ENCODE results near the gene NR2F6.

The NR2F6 gene

GRCh38 chr19:17286752-17287151 lies 41.0 kb upstream of the NR2F6 start (continued):
- no peak for TF ChIP-seq CREB5 (CRISPR knock-in tag; IDR thresholded peaks at IDR 0.05; ENCODE audit: low read depth)
- TF ChIP-seq PPARA (CRISPR knock-in tag; IDR thresholded peaks at IDR 0.05; ENCODE audit: borderline replicate concordance), result no peak
- TF ChIP-seq ZNF70 (CRISPR knock-in tag; IDR thresholded peaks at IDR 0.05), result no peak
- no peak for TF ChIP-seq TOX (CRISPR knock-in tag; IDR thresholded peaks at IDR 0.05; ENCODE audit: borderline replicate concordance)
- no peak for TF ChIP-seq GLIS3 (CRISPR knock-in tag; IDR thresholded peaks at IDR 0.05)
- no peak for TF ChIP-seq TSHZ2 (CRISPR knock-in tag; IDR thresholded peaks at IDR 0.05)
- TF ChIP-seq ZFP3 (CRISPR knock-in tag; IDR thresholded peaks at IDR 0.05), result no peak

- no peak for ATAC-seq
Measured at GRCh38 chr19:17286263-17286662, 40.5 kb upstream of the NR2F6 start.

More at GRCh38 chr19:17286263-17286662, 40.5 kb upstream of the NR2F6 start:
- TF ChIP-seq POU6F1 (CRISPR knock-in tag; IDR thresholded peaks at IDR 0.05; ENCODE audit: borderline replicate concordance, low read depth), result no peak
- TF ChIP-seq SNAI2 (CRISPR knock-in tag; IDR thresholded peaks at IDR 0.05), result no peak
- TF ChIP-seq TOX (CRISPR knock-in tag; IDR thresholded peaks at IDR 0.05; ENCODE audit: borderline replicate concordance), result no peak
- no peak for TF ChIP-seq CSRNP3 (CRISPR knock-in tag; IDR thresholded peaks at IDR 0.05)
- TF ChIP-seq ISL1 (CRISPR knock-in tag; IDR thresholded peaks at IDR 0.05), result no peak
- no peak for TF ChIP-seq ESRRG (CRISPR knock-in tag; IDR thresholded peaks at IDR 0.05)
- no peak for TF ChIP-seq OSR1 (CRISPR knock-in tag; IDR thresholded peaks at IDR 0.05)
- TF ChIP-seq GLIS3 (CRISPR knock-in tag; IDR thresholded peaks at IDR 0.05), result no peak
- TF ChIP-seq PATZ1 (CRISPR knock-in tag; IDR thresholded peaks at IDR 0.05; ENCODE audit: borderline replicate concordance), result no peak
- TF ChIP-seq TCF4 (CRISPR knock-in tag; IDR thresholded peaks at IDR 0.05; ENCODE audit: borderline replicate concordance), result no peak
- TF ChIP-seq RARB (CRISPR knock-in tag; IDR thresholded peaks at IDR 0.05), result no peak
- no peak for TF ChIP-seq ZFP30 (CRISPR knock-in tag; IDR thresholded peaks at IDR 0.05)
- TF ChIP-seq CSDC2 (CRISPR knock-in tag; IDR thresholded peaks at IDR 0.05), result no peak
- TF ChIP-seq TSHZ2 (CRISPR knock-in tag; IDR thresholded peaks at IDR 0.05), result no peak
- no peak for TF ChIP-seq BACH2 (CRISPR knock-in tag; IDR thresholded peaks at IDR 0.05; ENCODE audit: borderline replicate concordance)
- no peak for TF ChIP-seq PPARA (CRISPR knock-in tag; IDR thresholded peaks at IDR 0.05; ENCODE audit: borderline replicate concordance)
- TF ChIP-seq ZNF70 (CRISPR knock-in tag; IDR thresholded peaks at IDR 0.05), result no peak
- TF ChIP-seq CREB5 (CRISPR knock-in tag; IDR thresholded peaks at IDR 0.05; ENCODE audit: low read depth), result no peak
- TF ChIP-seq ARNTL (CRISPR knock-in tag; IDR thresholded peaks at IDR 0.05; ENCODE audit: borderline replicate concordance, low read depth), result no peak
